ENCODE results near the gene UBB. TPM values are rescaled to one million over a fixed set of nuclear protein-coding genes. Genes with fewer than 3 reads are reported as not detected.
"Not testable (repeated sequence)": the region's sequence is repeated elsewhere in the genome, so short reads cannot be mapped to it uniquely, and the experiment has no call there.

UBB gene
- total RNA-seq, 1 donor from 2014 or later: 1,552 TPM

DNA sequence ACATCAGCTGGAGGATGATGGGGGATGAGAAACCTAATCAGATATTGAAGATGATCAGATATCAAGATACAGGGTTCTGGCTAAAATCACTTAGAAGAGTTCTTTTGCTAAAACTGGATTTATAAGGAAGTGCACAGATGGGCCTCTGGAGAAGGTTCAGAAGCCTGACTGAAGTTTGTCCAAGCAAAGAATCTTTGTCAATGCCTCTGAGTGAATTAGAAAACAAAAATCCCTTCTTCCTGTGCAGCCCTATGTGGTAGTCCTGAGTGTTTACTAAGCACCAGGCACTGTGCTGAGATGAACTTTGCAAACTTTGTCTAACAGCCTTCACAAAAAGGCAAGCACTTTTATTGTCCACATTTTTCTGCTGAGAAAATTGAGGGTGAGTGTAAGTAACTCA lies 16.3 kb upstream of the UBB start:
- DNase-seq (ENCODE audit: low spot score): no peak
- intact Hi-C loops (cut with DNase I): loop anchor here (5.0 kb wide), 1 partner anchor 158 kb away; no protein-coding TSS in a partner anchor

- intact Hi-C loops (cut with DNase I): no loop called here
- no peak for DNase-seq (ENCODE audit: low spot score)
Observed at GRCh38 chr17:16371742-16372141, 9.1 kb upstream of the UBB start.

- intact Hi-C loops (cut with DNase I): no loop called here
- no peak for DNase-seq (ENCODE audit: low spot score)
Observed at GRCh38 chr17:16374146-16374938, 6.5 kb upstream of the UBB start.

- intact Hi-C loops (cut with DNase I): no loop called here
- no peak for DNase-seq (ENCODE audit: low spot score)
Observed at GRCh38 chr17:16377941-16378341, 3.0 kb upstream of the UBB start.

DNA sequence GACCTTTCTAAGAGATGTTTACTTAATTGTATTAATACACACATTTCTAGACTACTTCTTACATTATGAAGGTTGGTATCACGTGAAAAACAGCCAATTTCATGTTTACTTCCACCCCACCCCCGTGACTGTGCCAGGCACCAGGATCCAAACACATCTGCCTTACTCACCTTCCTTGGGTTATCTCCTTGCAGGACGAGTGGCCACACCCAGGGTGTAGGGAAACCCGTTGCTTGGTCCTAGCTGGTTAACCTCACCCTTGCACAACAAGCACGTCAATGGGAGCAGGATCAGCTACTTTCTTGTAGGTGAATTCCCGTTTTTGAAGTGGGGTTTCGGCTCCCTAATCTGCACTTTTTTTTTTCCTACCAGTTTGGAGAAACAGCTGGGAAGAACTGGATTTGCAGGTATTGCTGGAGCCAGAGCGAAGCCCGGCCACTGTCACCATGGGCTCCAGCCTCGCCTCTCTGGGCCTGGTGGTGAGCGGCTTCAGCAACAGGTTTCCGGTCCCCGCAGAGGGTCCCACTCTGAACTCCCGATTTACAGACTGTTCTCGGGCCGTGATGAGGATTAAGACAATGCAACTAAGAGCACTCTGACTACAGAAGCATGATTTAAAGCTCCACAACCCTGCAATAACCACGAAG lies 2.1 kb upstream of the UBB start:
- intact Hi-C loops (cut with DNase I): no loop called here
- no peak for DNase-seq (ENCODE audit: low spot score)

DNA sequence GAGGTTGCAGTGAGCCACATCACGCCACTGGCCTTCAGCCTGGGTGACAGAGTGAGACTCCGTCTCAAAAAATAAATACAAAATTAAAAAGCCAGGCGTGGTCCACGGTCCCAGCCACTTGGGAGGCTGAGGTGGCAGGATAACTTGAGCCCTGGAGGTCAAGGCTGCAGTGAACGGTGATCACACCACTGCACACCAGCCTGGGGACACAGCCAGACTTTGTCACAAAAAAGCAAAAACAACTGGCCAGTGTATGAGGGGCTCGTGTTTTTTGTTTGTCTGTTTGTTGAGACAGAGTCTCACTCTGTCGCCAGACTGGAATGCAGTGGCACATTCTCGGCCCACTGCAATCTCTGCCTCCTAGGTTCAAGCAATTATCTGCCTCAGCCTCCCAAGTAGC lies 1.2 kb upstream of the UBB start:
- intact Hi-C loops (cut with DNase I): loop anchor here (2.0 kb wide), 2 partner anchors 37 to 59 kb away; no protein-coding TSS in a partner anchor
- no peak for DNase-seq (ENCODE audit: low spot score)

DNA sequence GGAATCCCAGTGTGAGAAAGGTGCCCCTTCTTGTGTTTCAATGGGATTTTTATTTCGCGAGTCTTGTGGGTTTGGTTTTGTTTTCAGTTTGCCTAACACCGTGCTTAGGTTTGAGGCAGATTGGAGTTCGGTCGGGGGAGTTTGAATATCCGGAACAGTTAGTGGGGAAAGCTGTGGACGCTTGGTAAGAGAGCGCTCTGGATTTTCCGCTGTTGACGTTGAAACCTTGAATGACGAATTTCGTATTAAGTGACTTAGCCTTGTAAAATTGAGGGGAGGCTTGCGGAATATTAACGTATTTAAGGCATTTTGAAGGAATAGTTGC lies 567 bp downstream of the UBB start:
- DNase-seq (ENCODE audit: low spot score): no peak
- intact Hi-C loops (cut with DNase I): loop anchor here (2.0 kb wide), 2 partner anchors 35 to 57 kb away; no protein-coding TSS in a partner anchor

DNA sequence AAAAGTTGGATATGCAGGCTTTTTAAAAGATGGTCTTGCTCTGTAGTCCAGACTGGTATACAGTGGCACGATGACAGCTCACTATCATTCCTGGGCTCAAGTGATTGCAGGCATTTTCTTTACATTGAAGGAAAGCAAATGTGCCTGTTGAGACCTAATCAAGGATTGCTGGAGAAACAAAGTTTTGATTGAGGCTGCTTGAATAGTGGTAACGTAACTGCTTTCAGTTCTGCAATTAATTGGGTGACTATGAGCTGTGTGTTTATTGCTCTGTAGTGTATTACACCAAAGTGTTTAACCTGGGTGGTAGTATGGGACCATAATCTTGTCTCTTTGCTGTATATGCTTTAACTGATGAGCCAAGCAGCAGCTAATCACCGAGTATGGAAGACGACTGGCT lies 2.3 kb downstream of the UBB start:
- no peak for DNase-seq (ENCODE audit: low spot score)
- intact Hi-C loops (cut with DNase I): no loop called here

DNA sequence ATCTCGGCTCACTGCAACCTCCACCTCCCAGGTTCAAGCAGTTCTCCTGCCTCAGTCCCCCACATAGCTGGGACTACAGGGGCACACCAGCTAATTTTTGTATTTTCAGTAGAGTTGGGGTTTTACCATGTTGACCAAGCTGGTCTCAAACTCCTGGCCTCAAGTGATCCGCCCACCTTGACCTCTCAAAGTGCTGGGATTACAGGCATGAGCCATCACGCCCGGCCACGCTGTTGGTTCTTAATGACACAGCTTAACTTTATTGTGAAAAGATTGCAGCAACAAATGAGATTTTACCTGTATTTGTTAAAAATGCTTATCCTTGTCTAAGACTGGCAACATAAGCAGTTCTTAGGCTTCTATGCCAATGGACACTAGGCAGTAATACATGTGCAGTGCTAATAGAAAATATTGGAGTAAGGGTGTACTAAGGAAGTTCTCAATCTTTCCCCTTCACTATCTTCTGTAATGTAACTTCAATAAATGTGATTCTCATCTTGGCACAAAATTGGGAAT lies 2.9 kb downstream of the UBB start:
- DNase-seq (ENCODE audit: low spot score): no peak
- intact Hi-C loops (cut with DNase I): no loop called here

DNA sequence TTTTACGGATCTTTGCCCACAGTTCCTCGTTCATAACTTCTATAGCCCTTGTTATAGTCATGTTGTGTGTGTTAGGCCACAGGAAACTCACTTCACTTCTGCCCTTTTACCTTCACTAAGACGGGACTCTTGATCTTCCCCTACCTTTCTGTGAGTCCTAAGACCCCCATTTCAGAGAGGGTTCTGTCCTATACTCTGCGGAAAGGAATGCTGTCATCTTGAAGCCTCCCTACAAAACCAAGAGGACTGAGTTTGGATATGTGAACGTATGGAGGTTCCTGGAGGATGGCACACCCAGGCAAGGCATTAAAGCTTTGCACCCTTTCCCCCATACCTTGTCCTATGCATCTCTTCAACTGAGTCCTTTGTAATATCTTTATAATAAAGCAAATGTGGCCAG lies 3.7 kb downstream of the UBB start:
- intact Hi-C loops (cut with DNase I): no loop called here
- no peak for DNase-seq (ENCODE audit: low spot score)

GRCh38 chr17:16386126-16386507 lies 5.2 kb downstream of the UBB start:
- DNase-seq (ENCODE audit: low spot score); intact Hi-C loops (cut with DNase I): not testable (repeated sequence)

GRCh38 chr17:16391451-16391850 lies 10.6 kb downstream of the UBB start:
- intact Hi-C loops (cut with DNase I): no loop called here
- DNase-seq (ENCODE audit: low spot score): no peak

- DNase-seq (ENCODE audit: low spot score): not testable (repeated sequence)
Observed at GRCh38 chr17:16392491-16392890, 11.6 kb downstream of the UBB start.

DNA sequence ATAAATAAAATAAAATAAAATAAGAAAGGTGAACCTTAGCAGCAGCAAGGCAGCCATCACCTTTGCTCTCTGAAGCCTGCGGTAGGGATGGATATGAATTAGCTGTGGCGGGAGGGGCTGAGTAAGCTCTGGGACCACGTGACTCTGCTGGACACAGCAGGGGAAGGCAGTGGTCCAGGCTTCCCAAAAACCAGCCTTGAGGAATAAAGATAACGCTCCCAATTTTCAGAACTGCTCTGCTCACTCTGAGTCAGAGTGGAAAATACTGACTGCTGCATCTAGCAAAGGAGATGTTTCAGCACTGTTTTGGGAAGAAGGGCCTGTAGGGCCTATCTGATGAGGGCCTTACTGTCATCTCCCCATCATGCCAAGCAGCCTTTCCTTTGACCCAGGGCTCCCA lies 15.0 kb downstream of the UBB start:
- DNase-seq (ENCODE audit: low spot score): not testable (repeated sequence)

More at GRCh38 chr17:16392491-16392890, 11.6 kb downstream of the UBB start:
- intact Hi-C loops (cut with DNase I): not testable (repeated sequence)

DNA sequence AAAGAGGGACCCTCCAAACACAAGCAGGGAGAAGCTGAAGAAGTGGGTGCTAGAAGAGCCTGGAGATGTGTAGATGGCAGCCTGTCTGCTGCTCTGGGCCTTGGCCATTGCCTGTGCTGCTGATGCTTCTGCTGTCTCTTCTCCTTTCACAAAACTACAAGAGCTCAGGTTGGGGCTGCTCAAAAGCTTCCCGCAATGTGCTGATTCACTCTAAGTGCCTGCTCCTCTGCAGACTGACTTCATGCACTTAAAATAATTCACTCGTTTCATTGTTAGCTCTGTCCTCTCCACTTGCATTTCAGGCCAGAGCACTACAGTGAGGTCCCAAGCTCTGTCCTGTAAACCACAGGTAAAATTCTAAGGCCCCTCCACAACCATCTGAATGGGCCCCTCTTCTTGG lies 15.8 kb downstream of the UBB start:
- intact Hi-C loops (cut with DNase I); DNase-seq (ENCODE audit: low spot score): not testable (repeated sequence)

More for the DNA sequence above, 15.0 kb downstream of the UBB start:
- intact Hi-C loops (cut with DNase I): not testable (repeated sequence)

- intact Hi-C loops (cut with DNase I): no loop called here
Observed at GRCh38 chr17:16398270-16399267, 17.7 kb downstream of the UBB start.

GRCh38 chr17:16403847-16404246 lies 23.0 kb downstream of the UBB start:
- intact Hi-C loops (cut with DNase I); DNase-seq (ENCODE audit: low spot score): not testable (repeated sequence)

More at GRCh38 chr17:16398270-16399267, 17.7 kb downstream of the UBB start:
- no peak for DNase-seq (ENCODE audit: low spot score)

DNA sequence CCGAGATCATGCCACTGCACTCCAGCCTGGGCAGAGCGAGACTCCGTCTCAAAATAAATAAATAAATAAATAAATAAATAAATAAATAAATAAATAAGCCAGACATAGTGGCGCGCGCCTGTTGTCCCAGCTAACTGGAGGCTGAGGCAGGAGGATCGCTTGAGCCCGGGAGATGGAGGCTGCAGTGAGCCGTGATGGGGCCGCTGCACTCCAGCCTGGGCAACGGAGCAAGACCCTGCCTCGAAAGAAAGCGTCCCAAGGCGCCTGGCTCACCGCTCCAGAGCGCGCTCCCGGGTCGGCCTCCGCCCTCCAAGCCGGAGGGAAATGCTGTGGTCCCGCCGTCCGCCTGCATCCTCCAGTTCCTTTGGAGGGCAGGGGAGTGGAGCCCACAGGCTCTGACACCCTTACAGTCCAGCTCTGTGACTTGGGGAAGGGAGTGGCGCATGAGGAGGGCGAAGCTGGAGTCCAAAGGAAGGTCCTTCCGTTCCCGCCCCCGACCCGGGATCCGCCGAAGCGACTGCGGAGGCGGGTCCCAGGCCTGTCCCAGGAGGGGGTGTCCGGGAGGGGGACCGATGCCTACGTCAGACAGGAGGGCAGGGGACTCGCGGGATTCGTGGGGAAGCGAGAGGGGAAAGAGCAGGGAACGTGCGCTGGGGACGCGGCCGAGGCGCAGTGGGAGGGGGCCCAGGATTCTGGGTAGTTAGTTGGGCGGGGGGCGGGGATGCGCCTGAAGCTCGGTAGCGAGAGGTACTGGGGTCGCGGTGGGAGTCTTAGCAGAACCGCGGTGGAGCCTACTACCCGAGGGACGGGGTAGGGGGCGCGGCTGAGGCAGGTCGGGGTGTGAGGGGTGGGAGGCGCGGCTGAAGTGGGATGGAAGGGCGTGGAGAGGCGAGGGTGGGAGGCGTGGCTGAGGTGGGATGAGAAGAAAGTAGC lies 26.1 kb downstream of the UBB start:
- DNase-seq (ENCODE audit: low spot score): peak; percentile 80
- intact Hi-C loops (cut with DNase I): no loop called here
